Central memory CD8-positive, alpha-beta T cell (primary cell): ENCODE measurements around the gene IPO4.

Experiments
- ATAC-seq: fragments of 150-1000 bp; cut with Tn5 transposase; replicated peaks from 2 replicates; pipeline ENCODE4 v1.10.0; 2022; ENCODE audit warnings: mild to moderate bottlenecking, moderate FRiP score, moderate number of reproducible peaks; ENCODE audit not compliant: poor library complexity, severe bottlenecking; ENCODE audit errors: extremely low read depth
- DNase-seq, 2 donors: peaks; one replicate each; pipeline ENCODE4 v3.0.0; 2021; ENCODE audit warnings: low spot score in 2 of 2
- H3K27ac Mint-ChIP-seq: one replicate; pipeline ENCODE4 v1.8.0; 2022; ENCODE audit warnings: low read depth, mild to moderate bottlenecking, moderate library complexity, mixed read lengths
- H3K27me3 Mint-ChIP-seq: one replicate; pipeline ENCODE4 v1.8.0; 2022; ENCODE audit warnings: mixed read lengths
- H3K36me3 Mint-ChIP-seq: one replicate; pipeline ENCODE4 v1.8.0; 2022; ENCODE audit warnings: mild to moderate bottlenecking, moderate library complexity, mixed read lengths; ENCODE audit not compliant: insufficient read depth
- H3K4me1 Mint-ChIP-seq: one replicate; pipeline ENCODE4 v1.8.0; 2022; ENCODE audit warnings: mixed read lengths
- H3K4me3 Mint-ChIP-seq: one replicate; pipeline ENCODE4 v1.8.0; 2022; ENCODE audit warnings: mild to moderate bottlenecking, moderate library complexity, mixed read lengths
- H3K9me3 Mint-ChIP-seq: one replicate; pipeline ENCODE4 v1.8.0; 2022; ENCODE audit warnings: mixed read lengths

Gene IPO4

GRCh38 chr14:24172871-24173281 lies 15.7 kb downstream of the IPO4 start:
- Mint-ChIP-seq H3K4me3 (peak overlapping the region; percentile 90), H3K27me3 (no peaks in the 10 kb centered on the region), H3K36me3 (peaks cover 35% of the 10 kb centered on the region), H3K9me3 (no peaks in the 10 kb centered on the region), H3K4me1 (peaks cover 27% of the 10 kb centered on the region), H3K27ac (peak overlapping the region; percentile 90)
- ATAC-seq: no peak
- DNase-seq: no peak

DNA sequence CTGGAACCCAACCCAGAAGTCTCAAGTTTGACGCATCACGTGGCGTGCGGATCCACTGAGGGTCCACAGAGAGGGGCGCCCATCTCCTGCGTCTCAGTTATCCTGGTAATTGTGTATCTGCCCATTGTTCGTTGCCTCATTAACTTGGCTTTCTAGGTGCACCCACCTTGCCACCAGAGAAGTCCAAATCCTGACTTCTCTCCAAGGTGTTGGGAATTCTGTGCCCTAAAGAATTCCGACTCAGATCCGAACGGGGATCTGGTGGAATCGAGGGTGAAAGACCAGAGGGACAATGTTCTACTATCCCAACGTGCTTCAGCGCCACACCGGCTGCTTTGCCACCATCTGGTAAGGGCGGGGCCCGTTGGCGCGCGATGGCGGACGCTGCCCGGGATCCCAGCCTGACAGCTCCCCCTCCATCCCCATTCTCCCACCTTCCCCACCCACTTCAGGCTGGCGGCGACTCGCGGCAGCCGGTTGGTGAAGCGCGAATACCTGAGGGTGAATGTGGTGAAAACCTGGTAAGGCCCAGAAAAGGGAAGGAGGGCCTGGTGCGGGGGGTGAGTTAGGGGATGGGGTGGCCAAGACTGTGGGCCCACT lies 16.3 kb downstream of the IPO4 start:
- no peak for ATAC-seq
- peak overlapping the region; percentile 90 for H3K27ac Mint-ChIP-seq
- H3K4me1 Mint-ChIP-seq: peaks cover 27% of the 10 kb centered on the region
- peaks cover 33% of the 10 kb centered on the region for H3K36me3 Mint-ChIP-seq
- H3K9me3 Mint-ChIP-seq: no peaks in the 10 kb centered on the region
- DNase-seq: no peak
- H3K27me3 Mint-ChIP-seq: no peaks in the 10 kb centered on the region
- peak overlapping the region; percentile 90 for H3K4me3 Mint-ChIP-seq

DNA sequence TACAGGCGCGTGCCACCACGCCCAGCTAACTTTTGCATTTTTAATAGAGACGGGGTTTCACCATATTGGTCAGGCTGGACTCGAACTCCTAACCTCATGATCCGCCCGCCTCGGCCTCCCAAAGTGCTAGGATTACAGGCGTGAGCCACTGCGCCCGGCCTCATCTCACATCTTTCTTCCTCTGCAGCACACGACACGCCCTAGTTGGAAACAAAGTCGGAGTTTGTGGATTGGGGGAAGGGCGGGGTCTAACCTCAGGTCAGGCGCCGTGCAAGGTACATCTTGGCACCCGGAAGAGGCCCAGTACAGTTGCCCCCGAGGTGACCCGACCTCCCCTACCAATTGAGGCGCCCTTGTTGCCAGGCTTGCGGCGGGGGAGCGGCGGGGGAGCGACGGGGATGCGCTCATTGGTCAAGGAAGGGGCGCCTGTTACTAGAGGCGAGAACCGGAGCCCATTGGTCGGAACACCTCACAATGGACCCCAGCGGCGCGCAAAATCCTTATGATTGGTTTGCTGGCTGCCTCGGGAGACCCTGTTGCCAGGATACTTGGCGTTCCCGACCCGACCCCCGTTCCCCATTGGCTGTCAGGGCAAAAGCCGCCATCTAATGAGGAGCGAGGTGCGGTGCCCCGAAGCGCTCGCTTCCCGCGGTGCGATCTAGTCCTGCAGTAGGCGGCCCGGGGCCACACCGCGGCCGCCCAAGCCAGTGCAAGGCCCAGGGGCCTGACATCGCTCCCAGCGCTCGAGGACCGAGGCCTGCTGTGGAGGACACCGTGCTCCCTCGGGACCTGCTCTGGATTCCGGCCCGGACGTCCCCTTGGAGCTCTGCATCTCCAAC lies 17.0 kb downstream of the IPO4 start, which contains the start of gene REC8:
TSS of gene REC8 (plus strand) at position 659 of the 839 bp plus-strand sequence. CDS start 473 bp downstream, outside the sequence.
- Mint-ChIP-seq H3K27me3 (no peaks in the 10 kb centered on the region), H3K27ac (peak within 1 kb of the TSS; percentile 90), H3K9me3 (no peaks in the 10 kb centered on the region), H3K4me1 (peaks cover 28% of the 10 kb centered on the region), H3K36me3 (peaks cover 35% of the 10 kb centered on the region), H3K4me3 (peak within 1 kb of the TSS; percentile 90)
- DNase-seq: peak; percentile 50 to 73
- peak; percentile 87 for ATAC-seq

DNA sequence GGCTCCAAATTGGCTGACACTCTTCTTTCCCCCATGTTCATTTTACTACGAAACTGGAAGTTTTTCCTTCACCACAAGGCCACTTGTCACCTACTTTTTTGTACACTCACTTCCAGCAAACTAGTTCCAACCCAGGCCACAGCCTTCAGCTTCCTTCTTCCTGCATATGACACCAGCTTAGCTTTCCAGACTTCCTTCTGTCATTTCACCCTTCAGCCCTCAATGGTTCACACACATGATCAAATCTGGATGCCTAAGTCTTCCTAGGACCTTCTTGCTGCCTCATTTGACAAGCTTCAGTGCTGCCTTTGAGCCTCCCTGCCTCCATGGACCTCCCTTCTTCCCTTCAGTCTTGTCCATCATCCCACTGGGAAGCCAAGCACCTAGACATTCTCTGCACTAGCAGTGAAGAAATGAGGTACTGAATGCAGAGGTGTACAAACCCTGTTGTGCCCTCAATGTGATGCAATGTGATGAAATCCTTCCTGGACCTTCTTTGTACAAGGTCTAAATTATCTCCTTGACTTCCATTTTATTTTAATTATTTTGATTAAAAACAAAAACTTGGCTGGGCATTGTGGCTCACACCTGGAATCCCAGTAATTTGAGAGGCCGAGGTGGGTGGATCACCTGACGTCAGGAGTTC lies 21.0 kb downstream of the IPO4 start:
- Mint-ChIP-seq H3K4me1 (peaks cover 25% of the 10 kb centered on the region), H3K27me3 (no peaks in the 10 kb centered on the region), H3K27ac (no peak overlapping the region), H3K9me3 (no peaks in the 10 kb centered on the region), H3K36me3 (peaks cover 55% of the 10 kb centered on the region), H3K4me3 (no peak overlapping the region)
- ATAC-seq (no peak), DNase-seq (no peak)

DNA sequence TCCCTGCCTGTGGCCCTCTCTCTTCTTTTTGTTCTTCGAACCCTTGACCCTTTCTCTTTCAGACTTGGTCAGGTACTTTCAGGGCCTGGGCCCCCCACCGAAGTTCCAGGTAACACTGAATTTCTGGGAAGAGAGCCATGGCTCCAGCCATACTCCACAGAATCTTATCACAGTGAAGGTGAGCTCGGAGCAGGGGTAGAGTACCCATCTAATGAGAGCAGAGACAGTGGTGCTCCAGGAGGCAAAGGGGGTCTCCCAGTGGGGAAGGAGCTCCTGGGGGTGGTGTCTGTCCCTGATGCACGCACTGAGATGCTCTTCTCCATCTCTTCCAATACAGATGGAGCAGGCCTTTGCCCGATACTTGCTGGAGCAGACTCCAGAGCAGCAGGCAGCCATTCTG lies 22.8 kb downstream of the IPO4 start:
- Mint-ChIP-seq H3K4me1 (peaks cover 33% of the 10 kb centered on the region), H3K9me3 (no peaks in the 10 kb centered on the region), H3K4me3 (no peak overlapping the region), H3K36me3 (peaks cover 62% of the 10 kb centered on the region), H3K27me3 (no peaks in the 10 kb centered on the region), H3K27ac (peak overlapping the region; percentile 75)
- ATAC-seq: no peak
- no peak for DNase-seq

- DNase-seq (no peak), ATAC-seq (no peak)
- Mint-ChIP-seq H3K4me3 (peak overlapping the region; percentile 53), H3K27me3 (no peaks in the 10 kb centered on the region), H3K4me1 (peaks cover 39% of the 10 kb centered on the region), H3K27ac (no peak overlapping the region), H3K9me3 (no peaks in the 10 kb centered on the region), H3K36me3 (peaks cover 65% of the 10 kb centered on the region)
Observed at GRCh38 chr14:24164518-24164991, 24.1 kb downstream of the IPO4 start.

DNA sequence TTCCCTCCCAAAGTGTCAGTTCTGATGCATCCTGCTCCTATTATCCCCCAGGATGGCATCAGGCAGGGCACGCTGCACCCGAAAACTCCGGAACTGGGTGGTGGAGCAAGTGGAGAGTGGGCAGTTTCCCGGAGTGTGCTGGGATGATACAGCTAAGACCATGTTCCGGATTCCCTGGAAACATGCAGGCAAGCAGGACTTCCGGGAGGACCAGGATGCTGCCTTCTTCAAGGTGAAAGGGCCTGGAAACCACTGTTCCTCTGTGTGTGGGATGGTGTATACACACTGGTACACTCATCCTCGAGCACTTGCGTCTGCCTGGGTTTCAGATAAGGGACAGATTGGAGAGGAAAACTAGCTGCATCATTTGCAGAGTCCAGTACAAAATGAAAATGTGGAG lies 26.5 kb downstream of the IPO4 start:
- Mint-ChIP-seq H3K9me3 (no peaks in the 10 kb centered on the region), H3K27ac (peak overlapping the region; percentile 97), H3K4me1 (peaks cover 39% of the 10 kb centered on the region), H3K4me3 (peak overlapping the region; percentile 96), H3K36me3 (peaks cover 71% of the 10 kb centered on the region), H3K27me3 (no peaks in the 10 kb centered on the region)
- DNase-seq: no peak
- ATAC-seq: no peak

DNA sequence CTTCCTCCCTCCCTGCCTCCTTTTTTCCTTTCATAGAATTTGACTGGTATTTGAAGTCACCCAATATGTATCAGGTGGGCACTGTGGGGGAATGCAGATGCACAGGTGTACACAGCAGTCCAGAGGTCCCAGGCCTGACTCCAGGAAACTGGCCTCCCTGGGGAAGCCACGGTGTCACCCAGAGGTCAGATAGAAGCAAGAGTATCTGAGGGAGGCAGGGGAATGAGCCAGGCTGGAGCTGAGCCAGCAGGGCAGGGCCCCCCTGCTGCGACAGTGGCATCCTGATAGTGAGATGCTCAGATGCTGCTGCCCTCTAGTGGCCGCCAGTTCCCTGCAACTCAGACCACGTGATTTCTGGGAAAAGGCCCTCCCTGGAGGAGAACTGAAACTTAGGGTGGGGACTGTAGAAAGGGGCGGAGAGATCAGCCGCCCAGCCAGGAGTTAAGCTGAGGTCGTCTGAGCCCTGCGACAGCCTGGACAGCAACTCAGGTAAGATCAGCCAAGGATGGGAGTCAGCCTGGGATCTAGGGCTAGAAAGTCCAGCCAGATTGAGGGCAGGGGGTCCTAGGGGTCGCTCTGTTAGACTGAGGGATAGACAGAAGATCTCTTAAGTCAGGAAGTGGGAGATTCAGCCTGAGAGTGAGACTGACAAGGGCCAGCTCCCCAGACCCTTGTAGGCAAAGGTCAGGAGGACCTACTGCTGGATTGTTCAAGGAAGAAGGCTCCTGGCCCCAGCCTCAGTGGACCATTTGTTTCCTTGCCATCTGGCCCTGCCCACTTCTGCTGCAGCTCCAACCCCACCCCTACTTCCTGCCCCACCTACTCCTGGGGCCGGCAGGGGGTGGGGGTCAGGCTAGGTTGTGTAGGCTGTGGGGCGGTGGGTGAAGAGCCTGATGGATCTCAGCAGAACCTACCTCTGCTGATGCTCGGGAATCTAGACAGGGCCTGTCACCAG lies 27.5 kb downstream of the IPO4 start, which contains the start of gene IRF9:
TSS of gene IRF9 (plus strand) at position 416 of the 955 bp plus-strand sequence. CDS start 880 bp downstream, outside the sequence.
- no peaks in the 10 kb centered on the region for H3K27me3 Mint-ChIP-seq
- H3K4me1 Mint-ChIP-seq: peaks cover 36% of the 10 kb centered on the region
- peak within 1 kb of the TSS; percentile 97 for H3K27ac Mint-ChIP-seq
- H3K36me3 Mint-ChIP-seq: peaks cover 72% of the 10 kb centered on the region
- no peaks in the 10 kb centered on the region for H3K9me3 Mint-ChIP-seq
- DNase-seq (peak; percentile 96 to 99), ATAC-seq (peak; percentile 92)
- H3K4me3 Mint-ChIP-seq: peak within 1 kb of the TSS; percentile 96

GRCh38 chr14:24160499-24160849 lies 28.1 kb downstream of the IPO4 start:
- Mint-ChIP-seq H3K27me3 (no peaks in the 10 kb centered on the region), H3K36me3 (peaks cover 72% of the 10 kb centered on the region), H3K27ac (peak overlapping the region; percentile 97), H3K4me1 (peaks cover 41% of the 10 kb centered on the region), H3K9me3 (no peaks in the 10 kb centered on the region), H3K4me3 (peak overlapping the region; percentile 96)
- DNase-seq (no peak), ATAC-seq (no peak)

DNA sequence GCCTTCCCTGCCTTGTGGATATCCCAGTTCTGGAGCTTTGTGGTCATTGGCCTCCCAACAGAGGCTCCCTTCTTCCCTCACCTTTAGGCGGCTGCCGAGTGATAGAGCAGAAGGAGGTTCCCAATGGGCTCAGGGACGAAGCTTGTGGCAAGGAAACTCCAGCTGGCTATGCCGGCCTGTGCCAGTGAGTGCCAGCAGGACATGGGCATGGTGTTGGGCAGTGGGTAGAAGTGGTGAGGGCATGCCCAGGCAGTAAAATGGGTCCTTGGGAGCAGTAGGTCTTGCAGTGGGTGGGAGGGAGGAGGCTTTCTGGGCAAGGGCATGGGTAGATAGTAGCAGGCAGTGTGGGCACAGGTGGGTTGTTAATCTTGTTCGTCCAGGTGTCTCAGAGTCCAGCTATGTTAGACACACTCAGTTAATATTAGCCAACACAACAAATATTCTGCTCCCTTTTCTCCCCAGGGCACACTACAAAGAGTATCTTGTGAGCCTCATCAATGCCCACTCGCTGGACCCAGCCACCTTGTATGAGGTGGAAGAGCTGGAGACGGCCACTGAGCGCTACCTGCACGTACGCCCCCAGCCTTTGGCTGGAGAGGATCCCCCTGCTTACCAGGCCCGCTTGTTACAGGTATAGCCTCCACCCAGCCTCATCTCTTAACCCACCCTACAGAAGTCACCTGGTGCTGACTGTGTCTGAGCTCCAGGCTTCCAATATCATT lies 28.7 kb downstream of the IPO4 start:
- peak overlapping the region; percentile 97 for H3K27ac Mint-ChIP-seq
- ATAC-seq (no peak), DNase-seq (no peak)
- H3K36me3 Mint-ChIP-seq: peaks cover 69% of the 10 kb centered on the region
- no peak overlapping the region for H3K4me3 Mint-ChIP-seq
- peaks cover 42% of the 10 kb centered on the region for H3K4me1 Mint-ChIP-seq
- no peaks in the 10 kb centered on the region for H3K9me3 Mint-ChIP-seq
- no peaks in the 10 kb centered on the region for H3K27me3 Mint-ChIP-seq

GRCh38 chr14:24157331-24157730 lies 31.3 kb downstream of the IPO4 start:
- no peak overlapping the region for H3K4me3 Mint-ChIP-seq
- H3K36me3 Mint-ChIP-seq: peaks cover 63% of the 10 kb centered on the region
- DNase-seq (no peak), ATAC-seq (no peak)
- H3K27me3 Mint-ChIP-seq: no peaks in the 10 kb centered on the region
- H3K27ac Mint-ChIP-seq: no peak overlapping the region
- no peaks in the 10 kb centered on the region for H3K9me3 Mint-ChIP-seq
- peaks cover 25% of the 10 kb centered on the region for H3K4me1 Mint-ChIP-seq
